KOPT-K1 (cell line): ENCODE data around the gene RAC3.

ENCODE experiments used
- H3K27ac ChIP-seq: fragments of 200-600 bp; sonication (generic); 2 replicates; pipeline ENCODE4 v1.5.1; 2016; ENCODE audit warnings: antibody characterized with exemption, mild to moderate bottlenecking, low read depth, low read length; ENCODE audit not compliant: poor library complexity, severe bottlenecking
- H3K36me3 ChIP-seq: fragments of 200-600 bp; sonication (generic); 2 replicates; pipeline ENCODE4 v1.5.1; 2017; ENCODE audit warnings: antibody characterized with exemption, mild to moderate bottlenecking, low read length, moderate library complexity; ENCODE audit not compliant: insufficient read depth
- H3K9me3 ChIP-seq: fragments of 200-600 bp; sonication (generic); 2 replicates; pipeline ENCODE4 v1.5.1; 2017; ENCODE audit warnings: antibody characterized with exemption, low read length, mild to moderate bottlenecking; ENCODE audit not compliant: insufficient read depth, poor library complexity, severe bottlenecking

The RAC3 gene

DNA sequence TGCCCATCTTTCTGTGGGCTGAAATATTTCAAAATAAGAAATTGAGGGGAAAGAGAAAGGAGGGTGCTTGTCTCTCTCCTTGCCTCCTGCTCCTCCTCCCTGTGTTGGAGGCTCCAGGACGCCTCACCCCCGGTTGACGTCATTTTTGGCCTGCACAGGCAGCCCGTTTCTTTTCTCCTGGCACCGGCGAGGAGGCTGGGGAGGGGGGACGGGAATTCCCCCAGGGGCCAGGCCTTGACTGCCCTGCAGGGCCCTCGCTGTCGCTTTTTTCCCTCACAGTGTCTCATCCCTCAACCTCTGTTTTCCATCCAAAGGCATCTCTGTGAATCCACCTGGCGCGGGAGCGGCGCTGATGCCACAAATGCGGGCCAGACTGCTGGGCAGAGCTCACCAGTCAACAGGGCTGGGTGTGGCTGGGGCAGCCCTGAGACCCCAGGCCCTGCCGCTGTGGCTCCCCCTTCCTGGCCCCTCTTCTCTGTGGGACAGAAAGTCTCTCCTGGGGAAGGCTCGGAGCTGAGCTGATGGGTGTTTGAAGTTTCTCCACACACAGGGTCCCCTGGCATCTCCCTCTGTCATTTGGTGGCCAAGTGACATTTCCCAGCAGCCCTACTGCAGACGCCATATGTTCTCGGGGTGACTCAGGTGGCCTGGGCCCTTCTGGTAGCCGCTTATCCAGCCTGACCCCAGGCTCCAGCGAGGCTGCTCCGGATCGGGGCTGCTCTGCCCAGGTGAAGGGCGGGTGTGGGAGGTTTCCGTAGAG lies 24.8 kb upstream of the RAC3 start:
- Histone ChIP-seq H3K9me3 (no peaks in the 10 kb centered on the region), H3K36me3 (no peaks in the 10 kb centered on the region), H3K27ac (no peak overlapping the region)

DNA sequence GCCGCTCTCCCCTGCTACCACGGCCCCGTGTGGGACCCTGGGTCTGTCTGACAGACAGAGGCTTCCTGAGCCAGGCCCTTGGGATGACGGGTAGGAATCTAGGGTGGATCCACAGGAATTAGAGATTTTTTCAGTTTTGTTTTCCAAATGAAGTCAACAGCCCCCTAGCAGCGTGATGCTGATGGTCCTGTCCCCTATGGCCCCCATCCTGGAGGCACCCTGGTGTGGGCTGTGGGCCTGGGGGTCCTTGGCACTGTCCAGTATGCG lies 24.3 kb upstream of the RAC3 start:
- no peaks in the 10 kb centered on the region for H3K36me3 ChIP-seq
- H3K9me3 ChIP-seq = no peaks in the 10 kb centered on the region
- H3K27ac ChIP-seq = no peak overlapping the region

DNA sequence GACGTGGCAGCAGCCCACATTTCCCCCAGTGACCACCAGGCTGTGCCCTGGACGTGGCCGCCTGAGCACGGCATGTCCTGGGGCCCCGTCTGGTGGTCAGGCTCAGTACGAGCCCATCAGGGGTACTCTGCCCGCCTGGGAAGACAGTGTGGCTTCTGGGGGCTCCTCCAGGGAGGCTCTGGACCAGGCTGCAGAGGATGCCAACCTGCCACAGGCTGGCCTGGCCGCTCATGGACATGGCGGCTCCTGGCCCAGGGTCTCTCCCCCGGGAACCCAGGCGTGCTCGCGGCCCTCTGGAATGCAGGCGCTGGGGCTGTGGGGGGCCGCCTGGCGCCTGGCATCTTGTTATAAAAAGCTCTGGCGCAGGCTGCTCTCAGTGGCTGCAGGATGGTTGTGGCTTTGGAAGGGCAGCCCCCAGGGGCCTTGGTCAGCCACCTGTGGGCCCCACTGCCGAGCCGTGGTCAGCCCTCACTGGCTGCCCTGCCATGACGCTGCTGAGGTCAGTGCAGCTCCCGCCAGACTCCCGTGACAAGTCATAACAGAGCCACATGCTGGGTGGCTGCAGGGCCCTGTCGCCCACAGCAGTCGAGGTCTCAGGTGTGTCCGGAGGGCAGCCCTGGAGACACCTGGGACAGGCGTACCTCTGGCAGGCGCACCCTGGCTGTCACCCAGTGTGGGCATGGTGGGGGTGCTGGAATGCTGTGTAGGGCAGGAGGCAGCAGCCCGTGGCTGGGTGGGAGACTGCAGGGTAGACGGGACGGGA lies 23.8 kb upstream of the RAC3 start:
- H3K9me3 ChIP-seq = no peaks in the 10 kb centered on the region
- H3K36me3 ChIP-seq = no peaks in the 10 kb centered on the region
- H3K27ac ChIP-seq = no peak overlapping the region

- no peak overlapping the region for H3K27ac ChIP-seq
- H3K9me3 ChIP-seq = no peaks in the 10 kb centered on the region
These were observed 23.1 kb upstream of the RAC3 start for GRCh38 chr17:82008258-82008940.

DNA sequence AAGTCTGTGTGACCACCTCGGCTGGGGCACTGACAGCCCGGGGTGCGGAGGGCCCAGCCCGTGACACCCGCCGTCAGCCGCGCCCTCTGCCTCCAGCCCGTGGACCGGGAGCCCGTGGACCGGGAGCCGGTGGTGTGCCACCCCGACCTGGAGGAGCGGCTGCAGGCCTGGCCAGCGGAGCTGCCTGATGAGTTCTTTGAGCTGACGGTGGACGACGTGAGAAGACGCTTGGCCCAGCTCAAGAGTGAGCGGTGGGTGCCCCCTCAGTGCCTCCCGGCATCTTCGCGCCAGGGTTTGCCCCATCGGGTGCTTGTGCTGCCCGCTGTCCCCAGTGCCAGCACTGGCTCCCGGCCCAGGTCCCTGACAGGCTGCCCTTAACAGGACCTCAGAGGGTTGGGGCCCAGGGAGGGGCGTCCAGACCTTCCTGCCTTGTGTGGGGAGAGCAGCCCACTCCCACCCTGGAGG lies 22.5 kb upstream of the RAC3 start:
- H3K9me3 ChIP-seq = no peaks in the 10 kb centered on the region
- no peaks in the 10 kb centered on the region for H3K36me3 ChIP-seq
- no peak overlapping the region for H3K27ac ChIP-seq

More at GRCh38 chr17:82008258-82008940, 23.1 kb upstream of the RAC3 start:
- no peaks in the 10 kb centered on the region for H3K36me3 ChIP-seq

DNA sequence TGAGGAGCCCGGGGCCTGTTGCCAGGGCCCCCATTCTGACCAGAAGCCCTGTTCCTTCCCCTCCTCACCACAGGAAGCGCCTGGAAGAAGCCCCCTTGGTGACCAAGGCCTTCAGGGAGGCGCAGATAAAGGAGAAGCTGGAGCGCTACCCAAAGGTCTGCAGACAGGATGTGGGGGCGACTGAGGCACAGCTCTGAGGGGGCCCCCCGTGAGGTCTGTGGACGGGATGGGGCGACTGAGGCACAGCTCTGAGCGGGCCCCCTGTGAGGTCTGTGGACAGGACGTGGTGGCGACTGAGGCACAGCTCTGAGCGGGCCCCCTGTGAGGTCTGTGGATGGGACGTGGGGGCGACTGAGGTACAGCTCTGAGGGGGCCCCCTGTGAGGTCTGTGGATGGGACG lies 22.1 kb upstream of the RAC3 start:
- Histone ChIP-seq H3K36me3 (no peaks in the 10 kb centered on the region), H3K9me3 (no peaks in the 10 kb centered on the region), H3K27ac (no peak overlapping the region)

GRCh38 chr17:82010575-82011525 lies 20.6 kb upstream of the RAC3 start:
- Histone ChIP-seq H3K27ac (no peak overlapping the region), H3K36me3 (no peaks in the 10 kb centered on the region), H3K9me3 (no peaks in the 10 kb centered on the region)

DNA sequence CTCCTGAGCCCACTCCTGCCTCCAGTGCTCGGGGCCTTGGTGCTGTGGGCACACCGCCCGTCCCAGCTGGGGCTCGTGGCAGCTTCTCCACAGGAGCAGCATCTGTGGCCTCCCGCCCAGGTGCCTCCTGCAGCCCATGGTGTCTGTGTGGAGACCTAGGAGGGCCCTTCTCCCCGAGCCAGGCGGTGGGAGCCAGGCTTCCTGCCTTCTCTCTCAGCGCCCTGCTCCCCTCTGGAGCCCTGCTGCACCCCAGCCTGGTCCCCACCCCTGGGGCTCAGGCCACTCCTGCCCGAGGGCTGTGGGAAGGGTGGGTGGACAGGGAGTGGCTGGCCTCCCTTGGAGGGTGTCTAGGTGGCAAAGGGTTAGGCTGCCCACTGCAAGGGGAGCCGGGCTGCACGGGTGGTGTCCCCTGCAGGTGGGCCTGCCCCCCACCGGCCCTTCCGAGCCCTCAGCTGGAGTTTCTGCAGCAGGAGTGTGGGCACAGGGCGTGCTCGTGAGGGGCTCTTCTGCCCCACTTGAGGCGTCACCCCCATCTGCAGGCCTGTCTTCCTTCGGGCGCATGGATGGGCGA lies 19.8 kb upstream of the RAC3 start:
- H3K27ac ChIP-seq = no peak overlapping the region
- H3K36me3 ChIP-seq = no peaks in the 10 kb centered on the region
- no peaks in the 10 kb centered on the region for H3K9me3 ChIP-seq

- Histone ChIP-seq H3K27ac (no peak overlapping the region), H3K36me3 (0 out of 2 replicates have a peak, but pooled peaks cover 2% of the 10 kb centered on the region), H3K9me3 (no peaks in the 10 kb centered on the region)
These were observed 19.2 kb upstream of the RAC3 start for GRCh38 chr17:82012261-82012639.

DNA sequence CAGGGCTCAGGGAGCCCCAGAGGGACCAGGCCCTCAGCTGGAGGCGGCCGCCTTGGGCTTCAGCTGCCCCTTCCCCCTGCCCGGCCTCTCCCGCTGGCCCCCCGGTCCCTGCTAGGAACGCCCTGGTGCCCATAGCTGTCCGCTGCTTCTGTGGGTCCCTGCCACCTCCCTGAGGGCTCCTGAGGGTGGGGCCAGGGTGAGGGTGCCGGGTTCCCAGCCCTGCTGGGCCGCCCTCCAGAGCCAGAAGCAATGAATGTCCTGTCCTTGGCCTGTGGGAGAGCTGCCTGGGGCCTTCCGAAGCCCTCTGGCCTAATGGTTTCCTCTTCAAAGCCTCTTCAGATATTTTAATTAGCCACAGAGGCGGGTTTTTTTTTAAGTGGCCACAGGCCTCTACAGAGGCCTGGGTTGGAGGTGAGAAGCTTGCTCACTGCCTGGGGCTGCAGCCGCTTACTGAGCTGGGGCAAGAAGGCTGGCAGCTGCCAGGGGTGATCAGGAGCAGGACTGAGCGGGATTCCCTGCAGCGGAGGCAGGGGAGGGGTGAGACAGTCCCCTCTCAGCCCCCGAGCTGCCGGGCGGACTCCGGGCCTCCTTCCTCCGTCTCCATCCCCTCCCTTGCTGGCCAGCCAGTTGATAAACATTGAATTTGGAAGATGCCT lies 18.7 kb upstream of the RAC3 start:
- Histone ChIP-seq H3K9me3 (no peaks in the 10 kb centered on the region), H3K36me3 (0 out of 2 replicates have a peak, but pooled peaks cover 4% of the 10 kb centered on the region), H3K27ac (no peak overlapping the region)

GRCh38 chr17:82013341-82013740 lies 18.1 kb upstream of the RAC3 start:
- Histone ChIP-seq H3K27ac (no peak overlapping the region), H3K9me3 (no peaks in the 10 kb centered on the region), H3K36me3 (peaks cover 9% of the 10 kb centered on the region; the same call in 1 of the 2 replicates)

GRCh38 chr17:82013772-82014321 lies 17.6 kb upstream of the RAC3 start:
- Histone ChIP-seq H3K9me3 (no peaks in the 10 kb centered on the region), H3K27ac (no peak overlapping the region), H3K36me3 (peaks cover 14% of the 10 kb centered on the region)

DNA sequence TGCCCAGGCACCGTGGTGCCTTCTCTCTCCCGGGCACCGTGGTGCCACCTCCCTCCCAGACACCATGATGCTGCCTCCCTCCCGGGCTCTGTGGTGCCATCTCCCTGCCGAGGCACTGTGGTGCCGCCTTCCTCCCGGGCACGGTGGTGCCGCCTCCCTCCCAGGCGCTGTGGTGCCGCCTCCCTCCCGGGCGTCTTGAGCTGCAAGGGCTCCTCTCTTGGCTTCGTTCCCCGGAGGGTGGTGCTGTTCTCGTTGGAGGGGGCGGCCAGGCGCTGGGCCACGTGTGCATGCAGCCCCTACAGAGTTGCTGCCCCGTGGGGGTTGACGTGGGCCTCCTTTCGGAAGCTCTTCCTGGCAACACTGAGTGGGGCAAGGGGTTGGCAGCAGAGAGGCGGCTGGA lies 17.0 kb upstream of the RAC3 start:
- H3K27ac ChIP-seq = no peak overlapping the region

DNA sequence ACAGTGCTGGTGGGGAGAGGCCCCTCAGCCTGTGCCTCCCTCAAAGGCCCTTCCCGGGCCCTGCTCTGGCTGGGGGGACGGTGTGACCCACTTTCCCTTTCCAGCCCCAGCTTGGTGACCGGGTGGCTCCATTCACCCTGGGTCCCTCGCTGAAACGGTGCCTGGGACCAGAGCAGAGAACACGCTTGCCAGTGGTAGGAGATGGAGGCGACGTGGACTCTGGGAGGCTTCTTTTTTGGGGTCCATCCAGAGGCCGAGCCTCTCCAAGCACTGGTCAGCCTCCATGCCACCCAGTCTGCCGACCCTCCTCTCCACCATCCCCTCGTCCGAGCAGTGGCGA lies 16.5 kb upstream of the RAC3 start:
- Histone ChIP-seq H3K27ac (no peak overlapping the region), H3K9me3 (no peaks in the 10 kb centered on the region), H3K36me3 (peaks cover 23% of the 10 kb centered on the region)

More for the DNA sequence above, 17.0 kb upstream of the RAC3 start:
- Histone ChIP-seq H3K9me3 (no peaks in the 10 kb centered on the region), H3K36me3 (peaks cover 20% of the 10 kb centered on the region)
